Lower lobe of right lung (tissue), 2 donors: ENCODE measurements around the gene DHODH. TPM values are rescaled to one million over a fixed set of nuclear protein-coding genes. Genes with fewer than 3 reads are reported as not detected.
A peak's percentile ranks its signal among the peaks of the same experiment; 100 is the strongest.

Experiments used
- ATAC-seq, 2 donors: fragments of 200-7000 bp; cut with Tn5 transposase; one replicate each; pipeline ENCODE4 v1.9.1; 2020 to 2022; ENCODE audit warnings: mild to moderate bottlenecking in 2 of 2, moderate library complexity in 2 of 2
- DNase-seq: peaks from one replicate; pipeline ENCODE4 v3.0.0-alpha.2; 2020
- H3K27ac ChIP-seq: fragments of 200-600 bp; one replicate; pipeline ENCODE4 v1.8.0; 2022
- H3K27me3 ChIP-seq: fragments of 200-600 bp; one replicate; pipeline ENCODE4 v1.8.0; 2022; ENCODE audit warnings: low read depth
- H3K36me3 ChIP-seq: fragments of 200-600 bp; one replicate; pipeline ENCODE4 v1.8.0; 2022; ENCODE audit warnings: mild to moderate bottlenecking
- H3K4me1 ChIP-seq: fragments of 200-600 bp; one replicate; pipeline ENCODE4 v1.8.0; 2022
- H3K4me3 ChIP-seq: fragments of 200-600 bp; one replicate; pipeline ENCODE4 v1.8.0; 2022; ENCODE audit warnings: mild to moderate bottlenecking
- H3K9me3 ChIP-seq: fragments of 200-600 bp; one replicate; pipeline ENCODE4 v1.8.0; 2022
- CTCF ChIP-seq: fragments of 200-600 bp; IDR thresholded peaks from one replicate; pipeline ENCODE4 v1.8.0; 2022; ENCODE audit warnings: antibody characterized with exemption, mild to moderate bottlenecking
- intact Hi-C: fragments of 100-400 bp; cut with DNase I; formaldehyde crosslinking; loops from one replicate; pipeline ENCODE4 v1.11.0; 2022
- total RNA-seq: library from RNA; stranded (reverse); fragmentation: NEBNext Ultra II Directional; extraction: Animal tissue kit (Norgen Biotek cat#: 25700); gene quantifications from one replicate; pipeline ENCODE4 v1.2.1, GENCODE V29; 2021
- donor health status: DM: no; HTN: yes; CAD: no; lungs with severe emphysema.

Gene DHODH
- total RNA-seq, 1 donor from 2014 or later, result 8.2 TPM

GRCh38 chr16:72042157-72042660, 33.7 kb downstream of the DHODH start:
- ATAC-seq (peak; percentile 75 to 81), DNase-seq (no peak)
- Histone ChIP-seq H3K27me3 (no peaks in the 10 kb centered on the region), H3K9me3 (no peaks in the 10 kb centered on the region), H3K4me3 (no peak overlapping the region), H3K4me1 (peaks cover 9% of the 10 kb centered on the region), H3K27ac (peak overlapping the region; percentile 21), H3K36me3 (peaks cover 10% of the 10 kb centered on the region)
- no peak for TF ChIP-seq CTCF
- intact Hi-C loops, result no loop called here

DNA sequence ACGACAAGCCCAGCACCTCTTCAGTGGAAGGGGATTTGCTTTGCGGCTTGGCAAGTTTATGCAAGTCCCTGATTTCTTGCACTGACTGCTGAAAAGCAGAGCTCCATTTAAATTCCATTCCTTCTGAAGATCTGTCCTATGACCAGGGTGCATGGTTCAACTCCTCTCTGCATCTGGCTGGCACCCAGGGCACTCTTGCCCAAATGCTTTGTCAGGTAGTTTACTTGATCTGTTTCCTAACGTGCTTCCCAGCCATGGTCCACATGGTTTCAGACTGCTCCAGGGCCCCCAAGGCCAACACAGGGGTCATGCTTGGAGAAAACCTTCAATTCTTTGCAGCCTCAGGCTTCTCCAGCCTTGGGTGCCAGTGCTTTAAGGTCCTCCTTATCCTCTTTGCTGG, 34.5 kb downstream of the DHODH start:
- no peaks in the 10 kb centered on the region for H3K9me3 ChIP-seq

DNA sequence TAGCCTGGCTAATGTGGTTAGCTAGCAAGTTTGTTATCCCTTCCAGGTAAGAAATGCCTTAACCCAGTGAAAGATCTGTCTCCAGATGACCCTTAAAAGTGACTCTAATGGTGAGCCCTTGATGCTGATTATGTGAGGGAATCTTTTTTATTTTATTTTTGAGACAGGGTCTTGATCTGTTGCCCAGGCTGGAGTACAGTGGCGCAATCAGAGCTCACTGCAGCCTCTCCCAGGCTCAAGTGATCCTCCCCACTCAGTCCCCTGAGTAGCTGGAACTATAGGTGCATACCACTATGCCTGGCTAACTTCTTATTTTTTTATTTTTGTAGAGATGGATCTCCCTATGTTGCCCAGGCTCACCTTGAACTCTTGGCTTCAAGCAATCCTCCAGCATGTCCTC, 35.0 kb downstream of the DHODH start:
- intact Hi-C loops, result no loop called here
- H3K4me1 ChIP-seq, result peaks cover 9% of the 10 kb centered on the region
- no peak for TF ChIP-seq CTCF

More for the DNA sequence above, 34.5 kb downstream of the DHODH start:
- Histone ChIP-seq H3K27me3 (no peaks in the 10 kb centered on the region), H3K4me3 (no peak overlapping the region), H3K27ac (no peak overlapping the region), H3K4me1 (peaks cover 9% of the 10 kb centered on the region), H3K36me3 (peaks cover 10% of the 10 kb centered on the region)
- DNase-seq (no peak), ATAC-seq (no peak)
- no peak for TF ChIP-seq CTCF
- intact Hi-C loops, result no loop called here

GRCh38 chr16:72044296-72044695, 35.8 kb downstream of the DHODH start:
- H3K4me1 ChIP-seq, result peaks cover 9% of the 10 kb centered on the region
- H3K36me3 ChIP-seq, result peaks cover 10% of the 10 kb centered on the region
- no peaks in the 10 kb centered on the region for H3K27me3 ChIP-seq
- H3K9me3 ChIP-seq, result peaks cover 5% of the 10 kb centered on the region
- DNase-seq (no peak), ATAC-seq (no peak)
- H3K27ac ChIP-seq, result no peak overlapping the region
- TF ChIP-seq CTCF, result no peak
- no peak overlapping the region for H3K4me3 ChIP-seq
- intact Hi-C loops, result no loop called here

More for the DNA sequence above, 35.0 kb downstream of the DHODH start:
- DNase-seq, result no peak
- Histone ChIP-seq H3K36me3 (peaks cover 10% of the 10 kb centered on the region), H3K27me3 (no peaks in the 10 kb centered on the region), H3K4me3 (no peak overlapping the region), H3K27ac (no peak overlapping the region), H3K9me3 (no peaks in the 10 kb centered on the region)
- ATAC-seq, result no peak

- Histone ChIP-seq H3K9me3 (peaks cover 11% of the 10 kb centered on the region), H3K27ac (no peak overlapping the region), H3K4me3 (no peak overlapping the region), H3K4me1 (peaks cover 9% of the 10 kb centered on the region), H3K27me3 (no peaks in the 10 kb centered on the region), H3K36me3 (peaks cover 10% of the 10 kb centered on the region)
- DNase-seq (no peak), ATAC-seq (no peak)
- no peak for TF ChIP-seq CTCF
- intact Hi-C loops, result no loop called here
Observed at GRCh38 chr16:72044825-72045359, 36.3 kb downstream of the DHODH start.
